ENCODE results near the gene MTSS2.

MTSS2 gene

GRCh38 chr16:70687671-70688245 is 1.9 kb upstream of the MTSS2 start:
- no peak overlapping the region for H3K4me3 ChIP-seq (ENCODE audit: low read length)
- no peaks in the 10 kb centered on the region for H3K36me3 ChIP-seq (ENCODE audit: insufficient read depth, low read depth, low read length)
- H3K27me3 ChIP-seq (ENCODE audit: insufficient read depth, low read length): peaks cover 17% of the 10 kb centered on the region; the same call in 1 of the 2 replicates
- no peak overlapping the region for H3K9ac ChIP-seq (ENCODE audit: low read depth, low read length)
- H3K9me3 ChIP-seq (ENCODE audit: insufficient read depth, low read depth, low read length): no peaks in the 10 kb centered on the region
- no peak overlapping the region for H3K27ac ChIP-seq (ENCODE audit: low read length)
- H3K4me1 ChIP-seq (ENCODE audit: insufficient read depth, low read length): peaks cover 12% of the 10 kb centered on the region; the same call in 1 of the 2 replicates

- Histone ChIP-seq H3K9me3 (ENCODE audit: insufficient read depth, low read depth, low read length) (no peaks in the 10 kb centered on the region), H3K36me3 (ENCODE audit: insufficient read depth, low read depth, low read length) (no peaks in the 10 kb centered on the region), H3K9ac (ENCODE audit: low read depth, low read length) (no peak overlapping the region), H3K27ac (ENCODE audit: low read length) (no peak overlapping the region), H3K27me3 (ENCODE audit: insufficient read depth, low read length) (peaks cover 17% of the 10 kb centered on the region; the same call in 1 of the 2 replicates), H3K4me3 (ENCODE audit: low read length) (no peak overlapping the region), H3K4me1 (ENCODE audit: insufficient read depth, low read length) (peaks cover 12% of the 10 kb centered on the region; the same call in 1 of the 2 replicates)
Observed at GRCh38 chr16:70687102-70687511, 1.3 kb upstream of the MTSS2 start.

- no peaks in the 10 kb centered on the region for H3K9me3 ChIP-seq (ENCODE audit: insufficient read depth, low read depth, low read length)
- no peaks in the 10 kb centered on the region for H3K36me3 ChIP-seq (ENCODE audit: insufficient read depth, low read depth, low read length)
- H3K27ac ChIP-seq (ENCODE audit: low read length): no peak overlapping the region
- peak overlapping the region; percentile 56; the same call in 1 of the 2 replicates for H3K4me3 ChIP-seq (ENCODE audit: low read length)
- peaks cover 17% of the 10 kb centered on the region; the same call in 1 of the 2 replicates for H3K27me3 ChIP-seq (ENCODE audit: insufficient read depth, low read length)
- peak overlapping the region; percentile 21; the same call in 1 of the 2 replicates for H3K9ac ChIP-seq (ENCODE audit: low read depth, low read length)
- peaks cover 12% of the 10 kb centered on the region; the same call in 1 of the 2 replicates for H3K4me1 ChIP-seq (ENCODE audit: insufficient read depth, low read length)
Observed at GRCh38 chr16:70686376-70687101, 686 bp upstream of the MTSS2 start.

GRCh38 chr16:70685061-70685937 is 554 bp downstream of the MTSS2 start:
- Histone ChIP-seq H3K27me3 (ENCODE audit: insufficient read depth, low read length) (peaks cover 17% of the 10 kb centered on the region; the same call in 1 of the 2 replicates), H3K9me3 (ENCODE audit: insufficient read depth, low read depth, low read length) (no peaks in the 10 kb centered on the region), H3K4me3 (ENCODE audit: low read length) (peak overlapping the region; percentile 76), H3K4me1 (ENCODE audit: insufficient read depth, low read length) (peaks cover 12% of the 10 kb centered on the region; the same call in 1 of the 2 replicates), H3K9ac (ENCODE audit: low read depth, low read length) (peak overlapping the region; percentile 41; the same call in 1 of the 2 replicates), H3K36me3 (ENCODE audit: insufficient read depth, low read depth, low read length) (no peaks in the 10 kb centered on the region), H3K27ac (ENCODE audit: low read length) (no peak overlapping the region)

- no peak overlapping the region for H3K27ac ChIP-seq (ENCODE audit: low read length)
- peaks cover 17% of the 10 kb centered on the region; the same call in 1 of the 2 replicates for H3K27me3 ChIP-seq (ENCODE audit: insufficient read depth, low read length)
- peak overlapping the region; percentile 41; the same call in 1 of the 2 replicates for H3K9ac ChIP-seq (ENCODE audit: low read depth, low read length)
- H3K4me3 ChIP-seq (ENCODE audit: low read length): peak overlapping the region; percentile 76
- peaks cover 12% of the 10 kb centered on the region; the same call in 1 of the 2 replicates for H3K4me1 ChIP-seq (ENCODE audit: insufficient read depth, low read length)
- no peaks in the 10 kb centered on the region for H3K36me3 ChIP-seq (ENCODE audit: insufficient read depth, low read depth, low read length)
- H3K9me3 ChIP-seq (ENCODE audit: insufficient read depth, low read depth, low read length): no peaks in the 10 kb centered on the region
Observed at GRCh38 chr16:70684146-70685060, 1.4 kb downstream of the MTSS2 start.

GRCh38 chr16:70683146-70683944 is 2.5 kb downstream of the MTSS2 start:
- H3K9ac ChIP-seq (ENCODE audit: low read depth, low read length): no peak overlapping the region
- H3K36me3 ChIP-seq (ENCODE audit: insufficient read depth, low read depth, low read length): 0 out of 2 replicates have a peak, but pooled peaks cover 7% of the 10 kb centered on the region
- H3K9me3 ChIP-seq (ENCODE audit: insufficient read depth, low read depth, low read length): no peaks in the 10 kb centered on the region
- H3K4me1 ChIP-seq (ENCODE audit: insufficient read depth, low read length): peaks cover 12% of the 10 kb centered on the region; the same call in 1 of the 2 replicates
- no peak overlapping the region for H3K4me3 ChIP-seq (ENCODE audit: low read length)
- no peak overlapping the region for H3K27ac ChIP-seq (ENCODE audit: low read length)
- H3K27me3 ChIP-seq (ENCODE audit: insufficient read depth, low read length): peaks cover 17% of the 10 kb centered on the region; the same call in 1 of the 2 replicates

GRCh38 chr16:70682239-70683145 is 3.4 kb downstream of the MTSS2 start:
- Histone ChIP-seq H3K9ac (ENCODE audit: low read depth, low read length) (no peak overlapping the region), H3K4me3 (ENCODE audit: low read length) (no peak overlapping the region), H3K27ac (ENCODE audit: low read length) (no peak overlapping the region), H3K27me3 (ENCODE audit: insufficient read depth, low read length) (peaks cover 17% of the 10 kb centered on the region; the same call in 1 of the 2 replicates), H3K36me3 (ENCODE audit: insufficient read depth, low read depth, low read length) (peaks cover 12% of the 10 kb centered on the region; the same call in 1 of the 2 replicates), H3K4me1 (ENCODE audit: insufficient read depth, low read length) (peaks cover 10% of the 10 kb centered on the region; the same call in 1 of the 2 replicates), H3K9me3 (ENCODE audit: insufficient read depth, low read depth, low read length) (no peaks in the 10 kb centered on the region)

- H3K9me3 ChIP-seq (ENCODE audit: insufficient read depth, low read depth, low read length): no peaks in the 10 kb centered on the region
- H3K27me3 ChIP-seq (ENCODE audit: insufficient read depth, low read length): peaks cover 13% of the 10 kb centered on the region; the same call in 1 of the 2 replicates
- H3K9ac ChIP-seq (ENCODE audit: low read depth, low read length): no peak overlapping the region
- peaks cover 8% of the 10 kb centered on the region; the same call in 1 of the 2 replicates for H3K4me1 ChIP-seq (ENCODE audit: insufficient read depth, low read length)
- H3K4me3 ChIP-seq (ENCODE audit: low read length): no peak overlapping the region
- no peak overlapping the region for H3K27ac ChIP-seq (ENCODE audit: low read length)
- peaks cover 14% of the 10 kb centered on the region; the same call in 1 of the 2 replicates for H3K36me3 ChIP-seq (ENCODE audit: insufficient read depth, low read depth, low read length)
Observed at GRCh38 chr16:70681382-70682238, 4.2 kb downstream of the MTSS2 start.

All from iPS-20b (cell line).